Activated T-helper 1 cell treated with anti-CD3 and anti-CD28 coated beads, Interleukin-12 subunit alpha, Interleukin-12 subunit beta, Interleukin-2, Interleukin-4 antibody, amounts not matched to agents 30 ng/mL and 10 ng/mL and 1 ng/mL, durations not matched to agents 14 hours and 24 hours and 36 hours (primary cell): Measurements from ENCODE around the gene CAPN12. TPM values are rescaled to one million over a fixed set of nuclear protein-coding genes. Genes with fewer than 3 reads are reported as not detected.

ENCODE experiments used
- DNase-seq: peaks from one replicate; pipeline ENCODE4 v3.0.0; 2021; ENCODE audit warnings: low spot score
- H3K27ac Mint-ChIP-seq: one replicate; pipeline ENCODE4 v1.8.0; 2021; ENCODE audit warnings: mild to moderate bottlenecking, mixed read lengths
- H3K27me3 Mint-ChIP-seq: one replicate; pipeline ENCODE4 v1.8.0; 2022; ENCODE audit warnings: mild to moderate bottlenecking, moderate library complexity, mixed read lengths; ENCODE audit not compliant: insufficient read depth
- H3K36me3 Mint-ChIP-seq: one replicate; pipeline ENCODE4 v1.8.0; 2021; ENCODE audit warnings: low read depth, mixed read lengths
- H3K4me1 Mint-ChIP-seq: one replicate; pipeline ENCODE4 v1.8.0; 2021; ENCODE audit warnings: low read depth, mixed read lengths
- H3K4me3 Mint-ChIP-seq: one replicate; pipeline ENCODE4 v1.8.0; 2021; ENCODE audit warnings: mild to moderate bottlenecking, moderate library complexity, mixed read lengths
- H3K9me3 Mint-ChIP-seq: one replicate; pipeline ENCODE4 v1.8.0; 2021; ENCODE audit warnings: mixed read lengths
- intact Hi-C: fragments of 100-400 bp; cut with micrococcal nuclease; formaldehyde crosslinking; loops from one replicate; pipeline ENCODE4 v1.15.1; 2024
- total RNA-seq: library from RNA; stranded (reverse); gene quantifications from 2 replicates; pipeline ENCODE4 v1.2.3, GENCODE V29; 2022

Gene CAPN12
- total RNA-seq, 1 donor from 2014 or later = 2.5 TPM

- intact Hi-C loops = no loop called here
- H3K4me3 Mint-ChIP-seq = peak overlapping the region; percentile 27
- peak overlapping the region; percentile 52 for H3K27ac Mint-ChIP-seq
- H3K27me3 Mint-ChIP-seq = no peaks in the 10 kb centered on the region
- H3K4me1 Mint-ChIP-seq = peaks cover 80% of the 10 kb centered on the region
- no peaks in the 10 kb centered on the region for H3K9me3 Mint-ChIP-seq
- H3K36me3 Mint-ChIP-seq = peaks cover 14% of the 10 kb centered on the region
- DNase-seq = no peak
These were observed 47.6 kb downstream of the CAPN12 start for GRCh38 chr19:38696729-38697055.

- Mint-ChIP-seq H3K4me3 (no peak overlapping the region), H3K36me3 (peaks cover 14% of the 10 kb centered on the region), H3K4me1 (peaks cover 81% of the 10 kb centered on the region), H3K27ac (no peak overlapping the region), H3K9me3 (no peaks in the 10 kb centered on the region), H3K27me3 (no peaks in the 10 kb centered on the region)
- intact Hi-C loops = no loop called here
- DNase-seq = no peak
These were observed 48.2 kb downstream of the CAPN12 start for GRCh38 chr19:38695832-38696728.

- peak overlapping the region; percentile 34 for H3K27ac Mint-ChIP-seq
- no peak overlapping the region for H3K4me3 Mint-ChIP-seq
- H3K9me3 Mint-ChIP-seq = no peaks in the 10 kb centered on the region
- intact Hi-C loops = no loop called here
- H3K36me3 Mint-ChIP-seq = peaks cover 9% of the 10 kb centered on the region
- H3K4me1 Mint-ChIP-seq = peaks cover 87% of the 10 kb centered on the region
- DNase-seq = no peak
- H3K27me3 Mint-ChIP-seq = no peaks in the 10 kb centered on the region
These were observed 49.0 kb downstream of the CAPN12 start for GRCh38 chr19:38695317-38695683.

GRCh38 chr19:38693380-38694223 is 50.7 kb downstream of the CAPN12 start:
- no peak for DNase-seq
- H3K4me3 Mint-ChIP-seq = peak overlapping the region; percentile 46
- H3K27me3 Mint-ChIP-seq = no peaks in the 10 kb centered on the region
- peak overlapping the region; percentile 51 for H3K27ac Mint-ChIP-seq
- intact Hi-C loops = no loop called here
- H3K9me3 Mint-ChIP-seq = no peaks in the 10 kb centered on the region
- H3K4me1 Mint-ChIP-seq = peaks cover 84% of the 10 kb centered on the region
- peaks cover 13% of the 10 kb centered on the region for H3K36me3 Mint-ChIP-seq

- Mint-ChIP-seq H3K27me3 (no peaks in the 10 kb centered on the region), H3K9me3 (no peaks in the 10 kb centered on the region), H3K27ac (peak overlapping the region; percentile 51), H3K36me3 (peaks cover 13% of the 10 kb centered on the region), H3K4me1 (peaks cover 80% of the 10 kb centered on the region), H3K4me3 (peak overlapping the region; percentile 46)
- intact Hi-C loops = no loop called here
- no peak for DNase-seq
These were observed 51.6 kb downstream of the CAPN12 start for GRCh38 chr19:38692458-38693379.

GRCh38 chr19:38691938-38692457 is 52.3 kb downstream of the CAPN12 start:
- peaks cover 80% of the 10 kb centered on the region for H3K4me1 Mint-ChIP-seq
- peaks cover 16% of the 10 kb centered on the region for H3K36me3 Mint-ChIP-seq
- intact Hi-C loops = no loop called here
- no peaks in the 10 kb centered on the region for H3K9me3 Mint-ChIP-seq
- H3K27me3 Mint-ChIP-seq = no peaks in the 10 kb centered on the region
- peak overlapping the region; percentile 40 for H3K27ac Mint-ChIP-seq
- DNase-seq = no peak
- no peak overlapping the region for H3K4me3 Mint-ChIP-seq

- H3K36me3 Mint-ChIP-seq = peaks cover 19% of the 10 kb centered on the region
- H3K27me3 Mint-ChIP-seq = no peaks in the 10 kb centered on the region
- H3K27ac Mint-ChIP-seq = no peak overlapping the region
- no peak for DNase-seq
- intact Hi-C loops = no loop called here
- H3K4me1 Mint-ChIP-seq = peaks cover 81% of the 10 kb centered on the region
- no peaks in the 10 kb centered on the region for H3K9me3 Mint-ChIP-seq
- H3K4me3 Mint-ChIP-seq = no peak overlapping the region
These were observed 53.4 kb downstream of the CAPN12 start for GRCh38 chr19:38690832-38691231.

GRCh38 chr19:38690146-38690545 is 54.1 kb downstream of the CAPN12 start:
- peaks cover 19% of the 10 kb centered on the region for H3K36me3 Mint-ChIP-seq
- H3K4me3 Mint-ChIP-seq = no peak overlapping the region
- no peaks in the 10 kb centered on the region for H3K27me3 Mint-ChIP-seq
- peaks cover 82% of the 10 kb centered on the region for H3K4me1 Mint-ChIP-seq
- no peak overlapping the region for H3K27ac Mint-ChIP-seq
- DNase-seq = no peak
- intact Hi-C loops = no loop called here
- no peaks in the 10 kb centered on the region for H3K9me3 Mint-ChIP-seq

- peaks cover 81% of the 10 kb centered on the region for H3K4me1 Mint-ChIP-seq
- intact Hi-C loops = no loop called here
- no peak for DNase-seq
- peaks cover under 1% of the 10 kb centered on the region for H3K9me3 Mint-ChIP-seq
- H3K27me3 Mint-ChIP-seq = no peaks in the 10 kb centered on the region
- H3K27ac Mint-ChIP-seq = no peak overlapping the region
- peaks cover 19% of the 10 kb centered on the region for H3K36me3 Mint-ChIP-seq
- no peak overlapping the region for H3K4me3 Mint-ChIP-seq
These were observed 56.4 kb downstream of the CAPN12 start for GRCh38 chr19:38687837-38688378.

GRCh38 chr19:38686530-38686888 is 57.8 kb downstream of the CAPN12 start:
- Mint-ChIP-seq H3K27me3 (no peaks in the 10 kb centered on the region), H3K4me1 (peaks cover 80% of the 10 kb centered on the region), H3K9me3 (peaks cover 4% of the 10 kb centered on the region), H3K27ac (peak overlapping the region; percentile 88), H3K36me3 (peaks cover 23% of the 10 kb centered on the region), H3K4me3 (peak overlapping the region; percentile 71)
- intact Hi-C loops = loop anchor here (1.0 kb wide), 1 partner anchor 31 kb away; no protein-coding TSS in a partner anchor
- peak; percentile 35 for DNase-seq

- intact Hi-C loops = loop anchor here (1.0 kb wide), 1 partner anchor 31 kb away; no protein-coding TSS in a partner anchor
- Mint-ChIP-seq H3K27me3 (no peaks in the 10 kb centered on the region), H3K4me3 (peak overlapping the region; percentile 71), H3K36me3 (peaks cover 25% of the 10 kb centered on the region), H3K9me3 (peaks cover 4% of the 10 kb centered on the region), H3K27ac (peak overlapping the region; percentile 88), H3K4me1 (peaks cover 84% of the 10 kb centered on the region)
- no peak for DNase-seq
These were observed 58.4 kb downstream of the CAPN12 start for GRCh38 chr19:38685666-38686529.
